ENCODE measurements around the gene DMXL2. TPM values are rescaled to one million over a fixed set of nuclear protein-coding genes. Genes with fewer than 3 reads are reported as not detected.

The DMXL2 gene
- polyA plus RNA-seq, 1 of the 3 experiments (the other 2 are of a cell fraction) = 6.4 TPM

DNA sequence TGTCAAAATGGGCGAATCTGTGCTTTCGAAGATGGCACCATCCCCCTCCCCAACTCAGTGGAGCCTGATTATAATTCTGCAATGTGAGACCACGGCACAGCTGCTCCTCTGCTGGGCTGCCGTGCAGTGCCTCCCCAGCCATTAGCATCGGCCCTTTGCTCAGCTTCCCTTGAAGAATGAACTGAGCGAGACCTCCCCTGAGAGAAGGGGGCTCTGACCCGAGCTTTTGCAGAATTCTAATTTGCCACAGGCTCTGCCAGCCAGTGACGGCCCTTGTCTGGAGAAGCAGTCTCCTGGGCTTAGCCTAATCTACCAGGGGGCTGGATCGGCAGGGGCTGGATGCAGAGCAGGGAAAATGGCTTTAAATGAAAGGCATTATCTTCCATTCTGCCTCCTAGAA is 223.9 kb downstream of the DMXL2 start (continued):
- TF ChIP-seq MEF2A (IDR thresholded peaks at IDR 0.05; ENCODE audit: borderline replicate concordance, low read depth) (no peak), FOSL2 (IDR thresholded peaks at IDR 0.05; ENCODE audit: borderline replicate concordance, low read depth) (no peak)

Other genes starting within 250 kb of the DMXL2 start
- 0.16 and 0.41 TPM in 2 replicates for gene SCG3, start 58.7 kb upstream of the DMXL2 start, polyA plus RNA-seq (2012; rRNA removed)
- 10.3 and 14.2 TPM in 2 replicates for gene LYSMD2, start 114.9 kb upstream of the DMXL2 start, polyA plus RNA-seq (2012; rRNA removed)
- 2.7 and 4.4 TPM in 2 replicates for gene TMOD2, start 128.8 kb upstream of the DMXL2 start, polyA plus RNA-seq (2012; rRNA removed)
- 6.0 and 7.6 TPM in 2 replicates for gene TMOD3, start 206.9 kb upstream of the DMXL2 start, polyA plus RNA-seq (2012; rRNA removed)

All from SK-N-SH (cell line).